Activated T-helper 1 cell treated with anti-CD3 and anti-CD28 coated beads, Interleukin-12 subunit alpha, Interleukin-12 subunit beta, Interleukin-2, Interleukin-4 antibody, amounts not matched to agents 30 ng/mL and 10 ng/mL and 1 ng/mL, durations not matched to agents 14 hours and 24 hours and 36 hours (primary cell): Measurements from ENCODE around the gene WDR36. TPM values are rescaled to one million over a fixed set of nuclear protein-coding genes. Genes with fewer than 3 reads are reported as not detected.
"Not testable (repeated sequence)": the region's sequence is repeated elsewhere in the genome, so short reads cannot be mapped to it uniquely, and the experiment has no call there.

ENCODE experiments used
- DNase-seq: peaks from one replicate; pipeline ENCODE4 v3.0.0; 2021; ENCODE audit warnings: low spot score
- H3K27ac Mint-ChIP-seq: one replicate; pipeline ENCODE4 v1.8.0; 2021; ENCODE audit warnings: mild to moderate bottlenecking, mixed read lengths
- H3K27me3 Mint-ChIP-seq: one replicate; pipeline ENCODE4 v1.8.0; 2022; ENCODE audit warnings: mild to moderate bottlenecking, moderate library complexity, mixed read lengths; ENCODE audit not compliant: insufficient read depth
- H3K36me3 Mint-ChIP-seq: one replicate; pipeline ENCODE4 v1.8.0; 2021; ENCODE audit warnings: low read depth, mixed read lengths
- H3K4me1 Mint-ChIP-seq: one replicate; pipeline ENCODE4 v1.8.0; 2021; ENCODE audit warnings: low read depth, mixed read lengths
- H3K4me3 Mint-ChIP-seq: one replicate; pipeline ENCODE4 v1.8.0; 2021; ENCODE audit warnings: mild to moderate bottlenecking, moderate library complexity, mixed read lengths
- H3K9me3 Mint-ChIP-seq: one replicate; pipeline ENCODE4 v1.8.0; 2021; ENCODE audit warnings: mixed read lengths
- intact Hi-C: fragments of 100-400 bp; cut with micrococcal nuclease; formaldehyde crosslinking; loops from one replicate; pipeline ENCODE4 v1.15.1; 2024
- total RNA-seq: library from RNA; stranded (reverse); gene quantifications from 2 replicates; pipeline ENCODE4 v1.2.3, GENCODE V29; 2022

Gene WDR36
- total RNA-seq, 1 donor from 2014 or later = 82.5 TPM

- Mint-ChIP-seq H3K9me3 (no peaks in the 10 kb centered on the region), H3K36me3 (peaks cover 7% of the 10 kb centered on the region), H3K27ac (no peak overlapping the region), H3K27me3 (no peaks in the 10 kb centered on the region), H3K4me3 (no peak overlapping the region), H3K4me1 (peaks cover 11% of the 10 kb centered on the region)
- intact Hi-C loops = no loop called here
- DNase-seq = no peak
These were observed 39.9 kb downstream of the WDR36 start for GRCh38 chr5:111132076-111132475.

- no peak for DNase-seq
- H3K9me3 Mint-ChIP-seq = no peaks in the 10 kb centered on the region
- no peak overlapping the region for H3K27ac Mint-ChIP-seq
- intact Hi-C loops = no loop called here
- H3K4me3 Mint-ChIP-seq = no peak overlapping the region
- H3K27me3 Mint-ChIP-seq = no peaks in the 10 kb centered on the region
- H3K4me1 Mint-ChIP-seq = peaks cover 11% of the 10 kb centered on the region
- peaks cover 7% of the 10 kb centered on the region for H3K36me3 Mint-ChIP-seq
These were observed 40.7 kb downstream of the WDR36 start for GRCh38 chr5:111132731-111133435.

GRCh38 chr5:111133436-111133751, 41.2 kb downstream of the WDR36 start:
- Mint-ChIP-seq H3K27me3 (no peaks in the 10 kb centered on the region), H3K4me1 (peaks cover 15% of the 10 kb centered on the region), H3K9me3 (no peaks in the 10 kb centered on the region), H3K36me3 (peaks cover 5% of the 10 kb centered on the region), H3K27ac (no peak overlapping the region), H3K4me3 (no peak overlapping the region)
- intact Hi-C loops = no loop called here
- DNase-seq = no peak

- Mint-ChIP-seq H3K27ac (no peak overlapping the region), H3K4me1 (peaks cover 16% of the 10 kb centered on the region), H3K27me3 (no peaks in the 10 kb centered on the region), H3K4me3 (no peak overlapping the region), H3K36me3 (peaks cover 5% of the 10 kb centered on the region), H3K9me3 (no peaks in the 10 kb centered on the region)
- DNase-seq = no peak
- intact Hi-C loops = no loop called here
These were observed 41.9 kb downstream of the WDR36 start for GRCh38 chr5:111134087-111134486.

- Mint-ChIP-seq H3K36me3 (peaks cover 3% of the 10 kb centered on the region), H3K4me1 (peaks cover 16% of the 10 kb centered on the region), H3K27ac (no peak overlapping the region), H3K27me3 (no peaks in the 10 kb centered on the region), H3K9me3 (no peaks in the 10 kb centered on the region), H3K4me3 (no peak overlapping the region)
- intact Hi-C loops = no loop called here
- no peak for DNase-seq
These were observed 42.7 kb downstream of the WDR36 start for GRCh38 chr5:111134864-111135263.

- Mint-ChIP-seq H3K27ac (no peak overlapping the region), H3K27me3 (no peaks in the 10 kb centered on the region), H3K36me3 (no peaks in the 10 kb centered on the region), H3K4me1 (peaks cover 16% of the 10 kb centered on the region), H3K9me3 (no peaks in the 10 kb centered on the region), H3K4me3 (no peak overlapping the region)
- intact Hi-C loops = no loop called here
- no peak for DNase-seq
These were observed 43.2 kb downstream of the WDR36 start for GRCh38 chr5:111135363-111135762.

- no peak for DNase-seq
- Mint-ChIP-seq H3K4me3 (no peak overlapping the region), H3K36me3 (no peaks in the 10 kb centered on the region), H3K4me1 (peaks cover 16% of the 10 kb centered on the region), H3K27me3 (no peaks in the 10 kb centered on the region), H3K9me3 (no peaks in the 10 kb centered on the region), H3K27ac (no peak overlapping the region)
- intact Hi-C loops = no loop called here
These were observed 43.8 kb downstream of the WDR36 start for GRCh38 chr5:111135946-111136345.

- intact Hi-C loops = no loop called here
- H3K9me3 Mint-ChIP-seq = no peaks in the 10 kb centered on the region
- DNase-seq = no peak
- no peaks in the 10 kb centered on the region for H3K27me3 Mint-ChIP-seq
- H3K4me1 Mint-ChIP-seq = peaks cover 5% of the 10 kb centered on the region
- H3K36me3 Mint-ChIP-seq = no peaks in the 10 kb centered on the region
- no peak overlapping the region for H3K27ac Mint-ChIP-seq
- no peak overlapping the region for H3K4me3 Mint-ChIP-seq
These were observed 45.9 kb downstream of the WDR36 start for GRCh38 chr5:111138096-111138495.

- H3K4me3 Mint-ChIP-seq, H3K9me3 Mint-ChIP-seq, H3K36me3 Mint-ChIP-seq, DNase-seq, H3K27me3 Mint-ChIP-seq, H3K27ac Mint-ChIP-seq, intact Hi-C loops: not testable (repeated sequence)
- peaks cover 15% of the 10 kb centered on the region for H3K4me1 Mint-ChIP-seq
These were observed 49.3 kb downstream of the WDR36 start for GRCh38 chr5:111141471-111141870.

GRCh38 chr5:111142932-111143331, 50.8 kb downstream of the WDR36 start:
- no peaks in the 10 kb centered on the region for H3K9me3 Mint-ChIP-seq
- peaks cover 15% of the 10 kb centered on the region for H3K4me1 Mint-ChIP-seq

GRCh38 chr5:111143910-111144309, 51.8 kb downstream of the WDR36 start:
- no peaks in the 10 kb centered on the region for H3K9me3 Mint-ChIP-seq
- no peaks in the 10 kb centered on the region for H3K36me3 Mint-ChIP-seq
- peaks cover 4% of the 10 kb centered on the region for H3K27me3 Mint-ChIP-seq
- DNase-seq = no peak
- H3K4me3 Mint-ChIP-seq = no peak overlapping the region
- no peak overlapping the region for H3K27ac Mint-ChIP-seq
- intact Hi-C loops = no loop called here
- H3K4me1 Mint-ChIP-seq = peaks cover 11% of the 10 kb centered on the region

More at GRCh38 chr5:111142932-111143331, 50.8 kb downstream of the WDR36 start:
- Mint-ChIP-seq H3K4me3 (no peak overlapping the region), H3K27me3 (no peaks in the 10 kb centered on the region), H3K27ac (no peak overlapping the region), H3K36me3 (no peaks in the 10 kb centered on the region)
- no peak for DNase-seq
- intact Hi-C loops = no loop called here

- no peak overlapping the region for H3K4me3 Mint-ChIP-seq
- H3K27me3 Mint-ChIP-seq = peaks cover 4% of the 10 kb centered on the region
- no peaks in the 10 kb centered on the region for H3K36me3 Mint-ChIP-seq
- intact Hi-C loops = no loop called here
- no peak overlapping the region for H3K27ac Mint-ChIP-seq
- DNase-seq = no peak
- no peaks in the 10 kb centered on the region for H3K9me3 Mint-ChIP-seq
- H3K4me1 Mint-ChIP-seq = peaks cover 11% of the 10 kb centered on the region
These were observed 52.3 kb downstream of the WDR36 start for GRCh38 chr5:111144352-111144930.

GRCh38 chr5:111146053-111146452, 53.9 kb downstream of the WDR36 start:
- no peak for DNase-seq
- H3K27ac Mint-ChIP-seq = no peak overlapping the region
- H3K9me3 Mint-ChIP-seq = no peaks in the 10 kb centered on the region
- peaks cover 4% of the 10 kb centered on the region for H3K27me3 Mint-ChIP-seq
- H3K36me3 Mint-ChIP-seq = no peaks in the 10 kb centered on the region
- no peak overlapping the region for H3K4me3 Mint-ChIP-seq
- peaks cover 11% of the 10 kb centered on the region for H3K4me1 Mint-ChIP-seq
- intact Hi-C loops = no loop called here

GRCh38 chr5:111147502-111147901, 55.4 kb downstream of the WDR36 start:
- no peaks in the 10 kb centered on the region for H3K9me3 Mint-ChIP-seq
- peaks cover 7% of the 10 kb centered on the region for H3K27me3 Mint-ChIP-seq
- DNase-seq = no peak
- H3K4me1 Mint-ChIP-seq = peaks cover 11% of the 10 kb centered on the region
- intact Hi-C loops = no loop called here
- no peak overlapping the region for H3K4me3 Mint-ChIP-seq
- H3K36me3 Mint-ChIP-seq = no peaks in the 10 kb centered on the region
- H3K27ac Mint-ChIP-seq = no peak overlapping the region
